GM19372 (cell line): Measurements from ENCODE around the gene HCFC1R1.

Experiments
- ATAC-seq: cut with Tn5 transposase; IDR thresholded peaks from one replicate; pipeline ENCODE4 v1.9.1; 2021; ENCODE audit warnings: mild to moderate bottlenecking, low read depth, moderate library complexity; ENCODE audit not compliant: unreplicated experiment

Gene HCFC1R1

DNA sequence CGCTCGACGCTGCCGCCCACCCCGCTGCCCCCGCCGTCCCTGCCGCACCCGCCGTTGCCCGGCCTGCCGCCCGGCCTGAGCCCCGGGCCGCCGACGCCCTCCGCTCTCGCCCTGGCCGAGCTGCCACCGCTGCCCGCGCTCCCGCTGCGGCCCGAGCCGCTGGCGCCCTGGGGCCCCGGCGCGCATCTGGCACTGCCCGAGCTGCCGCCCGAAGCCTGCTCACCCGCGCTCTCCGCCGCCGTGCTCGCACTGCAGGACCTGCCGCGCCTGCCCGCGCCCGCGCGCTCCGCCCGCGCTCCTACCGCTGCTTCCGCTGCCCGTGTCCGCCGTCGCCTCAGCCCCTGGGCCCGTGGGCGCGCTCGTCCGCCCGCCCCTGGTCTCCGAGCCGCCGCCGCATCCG lies 19.4 kb downstream of the HCFC1R1 start:
- no peak for ATAC-seq

GRCh38 chr16:3003582-3004270 lies 20.0 kb downstream of the HCFC1R1 start:
- peak; percentile 93 for ATAC-seq

GRCh38 chr16:3001316-3001715 lies 22.4 kb downstream of the HCFC1R1 start:
- ATAC-seq: no peak

DNA sequence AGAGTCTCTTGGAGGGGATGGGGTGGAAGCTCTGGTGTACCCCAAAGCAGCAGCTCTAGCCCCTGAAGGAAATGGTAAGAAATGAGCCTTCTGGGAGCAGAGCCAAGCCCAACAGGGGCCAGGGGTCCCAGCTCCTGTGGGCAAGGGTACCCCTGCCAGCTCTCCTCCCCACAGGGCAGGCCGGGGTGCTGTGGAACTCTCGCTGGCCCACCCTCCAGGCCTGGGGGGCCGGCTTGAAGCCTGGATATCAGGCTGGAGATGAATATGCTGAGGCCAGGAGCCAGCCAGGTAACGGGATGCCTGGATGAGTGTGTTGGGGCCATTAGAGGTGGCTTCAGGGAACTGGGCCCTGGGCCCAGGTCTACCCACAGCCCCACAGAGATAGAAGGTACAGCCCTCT lies 23.2 kb downstream of the HCFC1R1 start:
- ATAC-seq: no peak

GRCh38 chr16:2999929-3000328 lies 23.8 kb downstream of the HCFC1R1 start:
- no peak for ATAC-seq

DNA sequence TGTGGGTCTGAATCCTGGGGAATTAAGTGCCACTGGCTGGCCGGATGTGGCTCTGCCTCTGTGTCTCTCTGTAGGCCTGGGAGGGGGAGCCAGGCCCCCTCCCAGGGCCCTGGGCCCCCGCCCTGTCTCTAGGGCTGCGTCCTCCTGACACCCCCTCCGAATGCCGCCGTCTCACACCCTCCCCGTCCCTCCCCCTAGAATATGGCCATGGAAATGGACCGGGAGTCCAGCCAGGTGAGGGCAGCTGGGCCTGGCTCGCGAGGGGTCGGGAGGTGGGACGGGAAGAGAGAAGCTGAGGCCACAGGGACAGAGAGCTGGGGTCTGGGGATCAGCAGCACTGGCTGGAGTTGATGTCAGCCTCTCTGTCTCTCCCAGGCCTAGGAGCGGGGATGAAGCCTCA lies 27.4 kb downstream of the HCFC1R1 start:
- no peak for ATAC-seq

DNA sequence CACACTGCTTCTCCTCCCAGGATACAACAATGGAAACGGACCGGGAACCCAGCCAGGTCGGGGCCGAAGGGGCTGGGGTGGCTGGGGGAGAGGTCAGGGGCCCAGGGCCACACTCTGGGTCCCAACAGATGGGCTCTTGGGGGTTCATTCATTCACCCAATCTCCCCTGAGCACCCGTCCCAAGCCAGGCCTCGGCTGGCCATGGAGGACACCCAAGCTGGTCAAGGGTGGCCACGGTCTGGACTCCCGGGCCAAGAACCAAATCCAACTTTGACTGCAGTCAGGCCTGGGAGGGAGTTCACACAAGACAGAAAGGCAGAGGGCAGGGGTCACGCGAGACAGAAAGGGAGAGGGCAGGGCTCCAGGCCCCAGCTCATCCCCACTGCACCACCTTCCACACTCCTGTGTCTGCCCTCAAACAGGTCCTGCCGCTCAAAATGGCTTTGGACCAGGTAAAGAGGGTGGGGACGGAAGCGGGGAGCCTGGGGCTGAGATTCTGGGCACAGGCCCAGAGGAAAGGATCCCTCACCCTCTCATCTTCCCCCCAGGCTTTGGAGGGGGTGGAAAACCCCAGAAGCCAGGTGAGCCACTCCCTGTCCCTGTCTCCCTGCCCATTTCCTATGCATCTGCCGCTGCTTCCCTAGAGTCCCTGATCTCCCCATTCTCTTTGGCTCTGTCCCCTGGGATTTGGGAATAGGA lies 31.2 kb downstream of the HCFC1R1 start:
- ATAC-seq: no peak

- no peak for ATAC-seq
These were observed 32.0 kb downstream of the HCFC1R1 start for GRCh38 chr16:2991566-2992261.

GRCh38 chr16:2990891-2991290 lies 32.9 kb downstream of the HCFC1R1 start:
- no peak for ATAC-seq

DNA sequence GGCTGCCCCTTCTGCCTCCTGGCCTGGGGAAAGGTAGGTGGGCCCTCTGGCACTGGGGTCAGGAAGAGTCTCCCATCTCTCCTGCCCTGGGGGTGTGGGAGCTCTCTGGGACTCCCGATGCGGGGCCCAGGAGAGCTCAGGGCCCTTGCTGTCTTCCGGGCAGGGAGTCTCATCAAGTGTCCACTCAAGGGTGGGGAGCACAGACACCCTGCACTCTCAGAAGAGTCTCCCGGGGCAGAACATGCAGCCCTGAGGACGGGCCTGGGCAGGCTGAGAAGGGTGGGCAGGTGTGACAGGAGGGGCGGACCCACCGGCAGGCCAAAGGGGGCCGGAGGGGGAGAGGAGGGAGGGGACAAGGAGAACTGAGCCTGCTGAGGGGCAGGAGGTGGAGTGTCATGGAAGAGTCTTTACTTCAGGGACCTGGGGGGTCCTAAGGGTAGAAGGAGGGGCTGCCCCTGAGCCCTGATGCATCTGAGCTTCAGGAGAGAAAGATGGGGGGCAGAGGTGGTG lies 35.1 kb downstream of the HCFC1R1 start:
- ATAC-seq: no peak

- ATAC-seq: no peak
These were observed 35.9 kb downstream of the HCFC1R1 start for GRCh38 chr16:2987833-2988232.

GRCh38 chr16:2987286-2987685 lies 36.5 kb downstream of the HCFC1R1 start:
- no peak for ATAC-seq

GRCh38 chr16:2986623-2987188 lies 37.0 kb downstream of the HCFC1R1 start:
- no peak for ATAC-seq

GRCh38 chr16:2985893-2986355 lies 37.8 kb downstream of the HCFC1R1 start:
- ATAC-seq: no peak

GRCh38 chr16:2985462-2985861 lies 38.3 kb downstream of the HCFC1R1 start:
- no peak for ATAC-seq

- no peak for ATAC-seq
These were observed 40.0 kb downstream of the HCFC1R1 start for GRCh38 chr16:2983706-2984136.

DNA sequence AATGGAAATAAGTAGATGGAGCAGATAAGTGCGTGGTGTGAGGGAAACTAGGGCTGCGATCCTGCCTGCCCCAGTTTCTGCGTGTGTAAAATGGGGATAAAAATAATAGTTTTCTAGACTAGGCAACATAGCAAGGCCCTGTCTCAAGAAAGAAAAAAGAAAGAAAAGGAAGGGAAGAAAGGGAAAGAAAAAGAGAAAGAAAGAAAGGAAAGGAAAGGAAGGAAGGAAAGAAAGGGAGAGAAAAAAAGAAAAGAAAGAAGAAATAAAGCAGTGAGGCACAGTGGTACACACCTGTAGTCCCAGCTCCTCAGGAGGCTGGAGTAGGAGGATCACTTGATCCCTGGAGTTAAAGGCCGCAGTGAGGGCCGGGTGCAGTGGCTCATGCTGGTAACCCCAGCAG lies 41.3 kb downstream of the HCFC1R1 start:
- no peak for ATAC-seq

DNA sequence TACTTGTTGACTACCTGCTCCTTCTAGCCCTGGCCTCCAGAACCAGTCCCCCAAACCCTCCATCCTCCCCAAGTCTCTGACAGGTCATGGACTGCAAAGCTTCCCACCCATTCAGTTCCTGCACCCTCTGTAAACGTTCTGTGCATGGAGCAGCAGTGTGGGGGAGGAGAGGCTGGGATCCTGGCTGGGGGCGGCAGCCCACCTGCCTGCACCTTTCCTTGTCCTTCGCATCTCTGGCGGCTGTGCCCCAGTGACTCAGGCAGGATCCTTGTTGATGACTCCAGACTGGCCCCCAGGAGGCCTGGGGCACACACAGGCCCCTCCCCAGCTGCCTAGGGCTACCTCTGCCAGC lies 41.9 kb downstream of the HCFC1R1 start:
- no peak for ATAC-seq

- ATAC-seq: no peak
These were observed 42.4 kb downstream of the HCFC1R1 start for GRCh38 chr16:2981177-2981898.
